K562 (cell line): ENCODE measurements around the gene TBC1D2B. TPM values are rescaled to one million over a fixed set of nuclear protein-coding genes. Genes with fewer than 3 reads are reported as not detected.

Experiments used
- ATAC-seq: fragments of 200-7000 bp; cut with Tn5 transposase; 3 replicates; pipeline ENCODE4 v1.9.1; 2020; ENCODE audit warnings: moderate library complexity
- BruUV-seq: library from RNA; stranded (reverse); fragments of 400-500 nt; replicated peaks from 2 replicates; lab custom pipeline; 2021; lab: Mats Ljungman, UMichigan
- CTCF ChIA-PET: fragments of 300-600 bp; formaldehyde crosslinking; extraction: SDS; loops from one replicate; lab custom pipeline; 2021; ENCODE audit warnings: low intra/inter-chr PET ratio; lab: Yijun Ruan, JAX
- POLR2A ChIA-PET: fragments of 300-600, 350-650 bp; sonication (Branson Sonifier 250); formaldehyde crosslinking; extraction: SDS; loops from one replicate; lab custom pipeline; 2021; ENCODE audit warnings: antibody characterized with exemption, inconsistent platforms; lab: Yijun Ruan, JAX
- DNase-seq, 4 experiments: peaks; one replicate each; pipeline versions ENCODE4 v3.0.0 to v3.0.0-alpha.2; 2011 to 2018; ENCODE audit warnings: low spot score in 3 of 4, mixed read lengths in 3 of 4; ENCODE audit errors: extremely low read depth in 1 of 4
- FAIRE-seq: peaks from 2 replicates; lab custom pipeline; 2011; peaks lifted over from hg19 to GRCh38; lab: Jason Lieb, UNC
- H2AFZ ChIP-seq: 2 replicates; pipeline ENCODE4 v1.6.0; 2011; ENCODE audit warnings: low read depth, low read length, control low read depth, inconsistent platforms
- H3K27ac ChIP-seq: fragments of 200-600 bp; 3 replicates; pipeline ENCODE4 v1.8.0; 2011; ENCODE audit warnings: low read depth, mild to moderate bottlenecking, control low read depth, inconsistent platforms, low read length, moderate library complexity, mixed read lengths; ENCODE audit errors: extremely low read depth
- H3K27me3 ChIP-seq, 2 experiments: fragments of 300-600 bp in 1 of 2; 2 replicates in 1 of 2; 3 replicates in 1 of 2; pipeline versions ENCODE4 v1.6.0 to v1.8.0; 2011; ENCODE audit warnings: inconsistent platforms in 2 of 2, low read length in 2 of 2, mild to moderate bottlenecking in 1 of 2, mixed read lengths in 1 of 2, moderate library complexity in 1 of 2; ENCODE audit not compliant: control insufficient read depth in 2 of 2, insufficient read depth in 2 of 2
- H3K36me3 ChIP-seq: fragments of 300-600 bp; 3 replicates; pipeline ENCODE4 v1.8.0; 2011; ENCODE audit warnings: mild to moderate bottlenecking, low read length, inconsistent platforms; ENCODE audit not compliant: control insufficient read depth, insufficient read depth
- H3K4me1 ChIP-seq, 2 experiments: fragments of 200-600 bp in 1 of 2; replicated peaks in 1 of 2; 2 replicates in 1 of 2; 3 replicates in 1 of 2; pipeline versions ENCODE4 v1.5.1 to v1.8.0; 2011; ENCODE audit warnings: inconsistent platforms in 2 of 2, low read length in 2 of 2, mild to moderate bottlenecking in 1 of 2, mixed read lengths in 1 of 2, moderate library complexity in 1 of 2; ENCODE audit not compliant: control insufficient read depth in 2 of 2, insufficient read depth in 2 of 2
- H3K4me2 ChIP-seq: 2 replicates; pipeline ENCODE4 v1.6.1; 2011; ENCODE audit warnings: low read length, control low read depth, inconsistent platforms, mixed read lengths; ENCODE audit not compliant: insufficient read depth
- H3K4me3 ChIP-seq: fragments of 200-600 bp; sonication (generic), shearing (Covaris generic); 2 replicates; pipeline ENCODE4 v1.5.1; 2016; ENCODE audit warnings: control low read depth, inconsistent platforms
- H3K79me2 ChIP-seq: fragments of 200-600 bp; 3 replicates; pipeline ENCODE4 v1.8.0; 2011; ENCODE audit warnings: low read length, inconsistent platforms; ENCODE audit not compliant: control insufficient read depth, insufficient read depth
- H3K9ac ChIP-seq, 2 experiments: 2 replicates each; pipeline versions ENCODE4 v1.6.0 to v1.6.1; 2011; ENCODE audit warnings: low read depth in 2 of 2, low read length in 2 of 2, control low read depth in 1 of 2, inconsistent platforms in 1 of 2, mild to moderate bottlenecking in 1 of 2, mixed read lengths in 1 of 2; ENCODE audit not compliant: insufficient read depth in 1 of 2
- H3K9me1 ChIP-seq: one replicate; pipeline ENCODE4 v1.6.0; 2011; ENCODE audit warnings: inconsistent platforms, mild to moderate bottlenecking, low read length, moderate library complexity; ENCODE audit not compliant: control insufficient read depth, insufficient read depth
- H3K9me3 ChIP-seq: replicated peaks from 2 replicates; pipeline ENCODE4 v1.5.1; 2011; ENCODE audit warnings: low read depth, low read length, inconsistent platforms; ENCODE audit not compliant: control insufficient read depth, insufficient read depth
- H4K20me1 ChIP-seq: replicated peaks from 2 replicates; pipeline ENCODE4 v1.6.1; 2011; ENCODE audit warnings: low read length, inconsistent platforms, mixed read lengths; ENCODE audit not compliant: control insufficient read depth, insufficient read depth
- CXXC5 ChIP-seq: fragments of 250-450 bp; sonication (Bioruptor Pico); IDR thresholded peaks from 2 replicates; pipeline ENCODE4 v1.8.0; 2022; ENCODE audit warnings: inconsistent platforms, mild to moderate bottlenecking, moderate library complexity
- ETS2 ChIP-seq: IDR thresholded peaks from 2 replicates; pipeline ENCODE4 v1.6.1; 2016; ENCODE audit warnings: borderline replicate concordance, missing genetic modification characterization, mild to moderate bottlenecking, moderate library complexity, missing compliant biosample characterization; ENCODE audit not compliant: poor library complexity, severe bottlenecking
- KDM4B ChIP-seq, 2 experiments: fragments of 450-650 bp in 1 of 2; sonication (generic) in 1 of 2; IDR thresholded peaks; 2 replicates each; pipeline ENCODE4 v1.6.1; 2016 to 2017; ENCODE audit warnings: borderline replicate concordance in 2 of 2, antibody characterized with exemption in 1 of 2, low read depth in 1 of 2, mild to moderate bottlenecking in 1 of 2
- NR4A1 ChIP-seq, 2 experiments: fragments of 250-450 bp in 1 of 2; fragments of 450-650 bp in 1 of 2; sonication (Bioruptor Pico) in 1 of 2; IDR thresholded peaks; 2 replicates each; pipeline versions ENCODE4 v1.4.0 to v1.6.1; 2016 to 2020; ENCODE audit warnings: mild to moderate bottlenecking in 2 of 2, missing compliant biosample characterization in 1 of 2, missing genetic modification characterization in 1 of 2, moderate library complexity in 1 of 2
- RBBP5 ChIP-seq: fragments of 200-600 bp; sonication (generic); IDR thresholded peaks from 2 replicates; pipeline ENCODE4 v1.6.1; 2012; ENCODE audit warnings: borderline replicate concordance, mild to moderate bottlenecking, low read length, control low read depth, inconsistent platforms; ENCODE audit not compliant: insufficient read depth, poor library complexity, severe bottlenecking
- RBM22 ChIP-seq: fragments of 200-400 bp; formaldehyde crosslinking; IDR thresholded peaks from 2 replicates; pipeline ENCODE4 v1.6.1; 2018; ENCODE audit warnings: low read length, low read depth; ENCODE audit not compliant: poor library complexity, severe bottlenecking
- SMARCA5 ChIP-seq: fragments of 450-650 bp; IDR thresholded peaks from 2 replicates; pipeline ENCODE4 v1.6.1; 2016
- TEAD1 ChIP-seq, 2 experiments: fragments of 450-650 bp in 1 of 2; sonication (generic) in 1 of 2; formaldehyde crosslinking; IDR thresholded peaks; 2 replicates each; pipeline versions ENCODE4 v1.4.0 to v1.8.0; 2020 to 2022; ENCODE audit warnings: mild to moderate bottlenecking in 2 of 2, missing genetic modification reagents in 1 of 2
- ZNF316 ChIP-seq: fragments of 450-650 bp; IDR thresholded peaks from 2 replicates; pipeline ENCODE4 v1.6.1; 2016
- ZNF561 ChIP-seq: fragments of 450-650 bp; formaldehyde crosslinking; conservative IDR thresholded peaks from 2 replicates; pipeline ENCODE4 v1.4.0; 2020; ENCODE audit warnings: mild to moderate bottlenecking, moderate library complexity
- WGBS: fragments of 100-300 bp; shearing (Covaris generic); methylation state at CpG from one replicate; pipeline ENCODE4 v1.1.6; 2016; ENCODE audit warnings: low coverage, mixed read lengths; ENCODE audit not compliant: insufficient coverage; ENCODE audit errors: missing lambda C conversion rate; 5-methylcytosine and 5-hydroxymethylcytosine counted together
- in situ Hi-C: fragments of 300-500 bp; cut with MboI; formaldehyde crosslinking; loops from 4 replicates; pipeline ENCODE4 v1.15.0; 2018; ENCODE audit warnings: inconsistent platforms, mixed read lengths
- intact Hi-C: fragments of 100-400 bp; cut with micrococcal nuclease; formaldehyde crosslinking; loops from 2 replicates; pipeline ENCODE4 v1.14.2; 2022
- polyA plus RNA-seq, 8 experiments: library from polyadenylated mRNA; depleted of rRNA in 4 of 8; stranded (reverse) in 5 of 8; unstranded in 3 of 8; fragments of >200 nt; fragmentation: Nextera tagmentation in 2 of 8; fragmentation: Illumina TruSeq in 1 of 8; extraction: Ambion mirVana in 2 of 8; extraction: Trizol in 1 of 8; gene quantifications; 2 replicates each; pipeline versions ENCODE4 v1.2.1 to v1.2.3, GENCODE V29; 2011 to 2014; ENCODE audit warnings: inconsistent platforms in 1 of 8, missing spikeins in 1 of 8
- total RNA-seq, 7 experiments: library from RNA; depleted of rRNA in 6 of 7; stranded (reverse); fragments of >200 nt in 6 of 7; fragmentation: Illumina TruSeq in 2 of 7; extraction: Trizol in 2 of 7; gene quantifications; 2 replicates each; pipeline versions ENCODE4 v1.2.1 to v1.2.3, GENCODE V29; 2011 to 2021; ENCODE audit warnings: low replicate concordance in 1 of 7
- TF ChIP-seq, protein P1 (sequence below): fragments of 250-450 bp; sonication (Bioruptor Pico); IDR thresholded peaks from 2 replicates; pipeline ENCODE4 v1.9.0; 2021; ENCODE audit warnings: mild to moderate bottlenecking, inconsistent platforms

TBC1D2B gene
- total and polyA plus RNA-seq, 9 of the 15 experiments (the other 6 are each of a cell fraction or from before 2014, with no cell fraction given) = 0.15 to 16.3 (median 8.9) TPM

DNA sequence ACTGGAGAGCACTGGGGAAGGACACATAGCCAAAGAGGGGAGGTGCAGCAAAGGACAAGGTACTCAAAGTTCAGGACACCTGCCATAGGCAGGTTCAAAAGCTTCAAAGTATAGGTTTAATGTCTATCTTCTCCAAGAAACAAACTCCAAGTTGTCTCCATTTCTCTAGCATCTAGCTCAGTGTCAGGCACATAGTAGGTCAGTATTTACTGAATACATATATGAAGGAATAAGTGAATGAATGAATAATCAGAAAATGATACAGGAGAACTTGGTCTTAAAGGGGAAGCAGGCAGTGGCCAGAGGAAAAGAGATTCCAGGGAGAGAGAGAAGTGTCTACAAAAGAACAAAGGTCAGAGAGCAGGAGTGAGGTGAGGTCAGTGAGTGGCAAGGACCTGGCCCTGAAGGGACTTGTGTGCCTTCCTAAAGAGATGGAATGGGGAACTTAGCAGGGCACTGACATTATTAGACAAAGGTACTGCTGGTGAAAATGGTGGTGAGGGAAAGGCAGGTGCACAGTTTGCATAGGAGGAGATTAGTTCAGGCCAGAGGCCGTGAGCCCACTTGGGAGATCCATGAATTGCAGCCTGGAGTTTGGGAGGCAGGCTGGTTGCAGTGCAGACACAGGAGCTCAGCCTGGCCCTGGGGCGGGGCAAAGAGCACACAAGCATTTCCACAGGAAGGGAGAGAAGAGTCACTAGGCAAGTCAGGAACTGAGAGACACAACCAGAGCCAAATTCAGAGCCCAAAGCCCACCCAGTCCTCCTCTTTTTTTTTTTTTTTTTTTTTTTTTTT is 21.4 kb downstream of the TBC1D2B start (continued):
- TF ChIP-seq RBM22 (no peak), CXXC5 (CRISPR knock-in tag) (no peak), ZNF316 (no peak), ETS2 (tag) (no peak), TEAD1 (CRISPR knock-in tag; IDR thresholded peaks at IDR 0.05) (no peak), SMARCA5 (no peak)

- H3K79me2 ChIP-seq = no peaks in the 10 kb centered on the region
- DNase-seq = no peak
- H3K4me2 ChIP-seq = no peak overlapping the region
- no peak for FAIRE-seq
- no peaks in the 10 kb centered on the region for H3K27me3 ChIP-seq
- BruUV-seq = no TSS peak
- H3K27ac ChIP-seq = no peak overlapping the region
- peaks cover 9% of the 10 kb centered on the region; the same call in 2 of the 3 replicates for H3K36me3 ChIP-seq
- peaks cover 6% of the 10 kb centered on the region; the same call in 1 of the 2 replicates for H4K20me1 ChIP-seq
- H3K9ac ChIP-seq = no peak overlapping the region
- no peaks in the 10 kb centered on the region for H3K9me1 ChIP-seq
- no peaks in the 10 kb centered on the region for H3K9me3 ChIP-seq
- TF ChIP-seq RBBP5 (no peak), NR4A1 (CRISPR knock-in tag; IDR thresholded peaks at IDR 0.05) (no peak), NR4A1 (tag; IDR thresholded peaks at IDR 0.05) (no peak), KDM4B (IDR thresholded peaks at IDR 0.05; ENCODE audit: borderline replicate concordance in 2 of 2, low read depth in 1 of 2) (no peak), ZNF561 (CRISPR knock-in tag) (no peak)
- TF ChIP-seq, protein P1, sequence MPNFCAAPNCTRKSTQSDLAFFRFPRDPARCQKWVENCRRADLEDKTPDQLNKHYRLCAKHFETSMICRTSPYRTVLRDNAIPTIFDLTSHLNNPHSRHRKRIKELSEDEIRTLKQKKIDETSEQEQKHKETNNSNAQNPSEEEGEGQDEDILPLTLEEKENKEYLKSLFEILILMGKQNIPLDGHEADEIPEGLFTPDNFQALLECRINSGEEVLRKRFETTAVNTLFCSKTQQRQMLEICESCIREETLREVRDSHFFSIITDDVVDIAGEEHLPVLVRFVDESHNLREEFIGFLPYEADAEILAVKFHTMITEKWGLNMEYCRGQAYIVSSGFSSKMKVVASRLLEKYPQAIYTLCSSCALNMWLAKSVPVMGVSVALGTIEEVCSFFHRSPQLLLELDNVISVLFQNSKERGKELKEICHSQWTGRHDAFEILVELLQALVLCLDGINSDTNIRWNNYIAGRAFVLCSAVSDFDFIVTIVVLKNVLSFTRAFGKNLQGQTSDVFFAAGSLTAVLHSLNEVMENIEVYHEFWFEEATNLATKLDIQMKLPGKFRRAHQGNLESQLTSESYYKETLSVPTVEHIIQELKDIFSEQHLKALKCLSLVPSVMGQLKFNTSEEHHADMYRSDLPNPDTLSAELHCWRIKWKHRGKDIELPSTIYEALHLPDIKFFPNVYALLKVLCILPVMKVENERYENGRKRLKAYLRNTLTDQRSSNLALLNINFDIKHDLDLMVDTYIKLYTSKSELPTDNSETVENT = no peak
- POLR2A ChIA-PET = interaction anchor here (0.6 kb wide), 1 partner anchor 22 kb away, joined by 4 read pairs; no protein-coding TSS in a partner anchor
- CTCF ChIA-PET = no interaction called here
- in situ Hi-C loops = no loop called here
- WGBS = 82% methylated on average over 1 of the region's 1 CpG
- H3K4me3 ChIP-seq = no peak overlapping the region
- H2AFZ ChIP-seq = no peak overlapping the region
- intact Hi-C loops = no loop called here
- ATAC-seq = no peak
- H3K4me1 ChIP-seq = peaks cover 0 to 3% of the 10 kb centered on the region in 2 experiments; a peak in 1 of 5 replicates
Measured at GRCh38 chr15:78054966-78055365, 22.5 kb downstream of the TBC1D2B start.
